ENCODE results near the gene GSTK1. TPM values are rescaled to one million over a fixed set of nuclear protein-coding genes. Genes with fewer than 3 reads are reported as not detected.
A peak's percentile ranks its signal among the peaks of the same experiment; 100 is the strongest.

GSTK1 gene
- polyA plus RNA-seq, 1 experiment, result 100 TPM

- TF ChIP-seq CTCF (IDR thresholded peaks at IDR 0.05; ENCODE audit: low read depth, low read length), result no peak
- Histone ChIP-seq H3K27ac (ENCODE audit: low read depth, low read length) (no peak overlapping the region), H3K9me3 (ENCODE audit: control insufficient read depth, insufficient read depth, low read length) (no peaks in the 10 kb centered on the region), H3K4me3 (ENCODE audit: low read depth, low read length) (no peak overlapping the region), H3K27me3 (ENCODE audit: control insufficient read depth, insufficient read depth, low read length) (no peaks in the 10 kb centered on the region)
- CTCF ChIA-PET, result interaction anchor here (0.9 to 2.5 kb wide), 5 partner anchors 13 to 79 kb away, joined by 3 to 19 read pairs (median 5); partner anchors contain the start of gene CASP2
- peak; percentile 51 for DNase-seq (ENCODE audit: low read depth, low spot score)
- POLR2A ChIA-PET, result interaction anchor here (0.8 to 1.2 kb wide), 4 partner anchors 30 to 107 kb away, joined by 3 to 4 read pairs (median 4); no protein-coding TSS in a partner anchor
Measured at GRCh38 chr7:143300959-143301935, 38.0 kb downstream of the GSTK1 start.

- H3K4me3 ChIP-seq (ENCODE audit: low read depth, low read length), result no peak overlapping the region
- ChIA-PET POLR2A (no interaction called here), CTCF (interaction anchor here (0.6 to 1.0 kb wide), 2 partner anchors 12 to 63 kb away, joined by 3 read pairs; partner anchors contain the start of gene CLCN1)
- no peaks in the 10 kb centered on the region for H3K27me3 ChIP-seq (ENCODE audit: control insufficient read depth, insufficient read depth, low read length)
- TF ChIP-seq CTCF (IDR thresholded peaks at IDR 0.05; ENCODE audit: low read depth, low read length), result no peak
- H3K9me3 ChIP-seq (ENCODE audit: control insufficient read depth, insufficient read depth, low read length), result no peaks in the 10 kb centered on the region
- H3K27ac ChIP-seq (ENCODE audit: low read depth, low read length), result no peak overlapping the region
- DNase-seq (ENCODE audit: low read depth, low spot score), result no peak
Measured at GRCh38 chr7:143303733-143304132, 40.5 kb downstream of the GSTK1 start.

- no peak for TF ChIP-seq CTCF (IDR thresholded peaks at IDR 0.05; ENCODE audit: low read depth, low read length)
- DNase-seq (ENCODE audit: low read depth, low spot score), result no peak
- ChIA-PET CTCF (interaction anchor here (0.6 to 2.7 kb wide), 3 partner anchors 9 to 90 kb away, joined by 3 to 24 read pairs (median 14); no protein-coding TSS in a partner anchor), POLR2A (interaction anchor here (0.6 kb wide), 1 partner anchor 17 kb away, joined by 3 read pairs; the partner anchor contains the start of gene CASP2)
- Histone ChIP-seq H3K4me3 (ENCODE audit: low read depth, low read length) (no peak overlapping the region), H3K9me3 (ENCODE audit: control insufficient read depth, insufficient read depth, low read length) (no peaks in the 10 kb centered on the region), H3K27ac (ENCODE audit: low read depth, low read length) (no peak overlapping the region), H3K27me3 (ENCODE audit: control insufficient read depth, insufficient read depth, low read length) (no peaks in the 10 kb centered on the region)
Measured at GRCh38 chr7:143304938-143305337, 41.7 kb downstream of the GSTK1 start.

GRCh38 chr7:143305423-143306070, 42.3 kb downstream of the GSTK1 start:
- TF ChIP-seq CTCF (IDR thresholded peaks at IDR 0.05; ENCODE audit: low read depth, low read length), result peak; percentile 63
- H3K27me3 ChIP-seq (ENCODE audit: control insufficient read depth, insufficient read depth, low read length), result no peaks in the 10 kb centered on the region
- DNase-seq (ENCODE audit: low read depth, low spot score), result no peak
- ChIA-PET CTCF (interaction anchor here (0.7 to 2.7 kb wide), 4 partner anchors 9 to 65 kb away, joined by 3 to 24 read pairs (median 9); no protein-coding TSS in a partner anchor), POLR2A (interaction anchor here (0.6 kb wide), 1 partner anchor 12 kb away, joined by 3 read pairs; no protein-coding TSS in a partner anchor)
- H3K9me3 ChIP-seq (ENCODE audit: control insufficient read depth, insufficient read depth, low read length), result no peaks in the 10 kb centered on the region
- no peak overlapping the region for H3K27ac ChIP-seq (ENCODE audit: low read depth, low read length)
- no peak overlapping the region for H3K4me3 ChIP-seq (ENCODE audit: low read depth, low read length)
